Body of pancreas (tissue), 4 donors: ENCODE measurements around the gene INSR.

Experiments
- POLR2A ChIP-seq, 3 donors: fragments of 450-650 bp; IDR thresholded peaks; one replicate each; pipeline ENCODE4 v1.6.1; 2016; ENCODE audit warnings: antibody characterized with exemption in 3 of 3, mild to moderate bottlenecking in 2 of 3
- TF ChIP-seq, protein P1 (sequence below), 7 experiments: fragments of 450-650 bp in 4 of 7; fragments of 200-600 bp in 3 of 7; sonication (generic) in 3 of 7; IDR thresholded peaks; one replicate each; pipeline ENCODE4 v1.5.1; 2016 to 2019; ENCODE audit warnings: antibody characterized with exemption in 7 of 7

DNA sequence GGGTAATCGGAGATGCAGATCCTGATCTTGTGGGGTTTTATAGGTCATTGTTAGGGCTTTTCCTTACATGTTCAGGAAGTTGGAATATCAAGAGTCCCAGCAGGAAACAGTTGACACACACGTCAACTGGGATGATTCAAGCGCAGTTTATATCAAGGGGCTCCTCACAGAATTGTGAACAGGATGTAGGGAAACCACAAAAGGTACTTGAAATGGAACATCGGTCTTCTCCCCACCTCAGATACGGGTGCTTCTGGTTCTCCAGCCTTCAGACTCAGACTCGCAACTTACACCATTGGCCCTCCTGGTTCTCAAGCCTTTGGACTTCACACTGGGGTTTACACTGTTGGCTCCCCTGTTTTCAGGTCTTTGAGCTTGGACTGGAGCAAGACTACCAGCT lies 205.2 kb downstream of the INSR start:
- no peak for TF ChIP-seq POLR2A (IDR thresholded peaks at IDR 0.05)
- TF ChIP-seq, protein P1, sequence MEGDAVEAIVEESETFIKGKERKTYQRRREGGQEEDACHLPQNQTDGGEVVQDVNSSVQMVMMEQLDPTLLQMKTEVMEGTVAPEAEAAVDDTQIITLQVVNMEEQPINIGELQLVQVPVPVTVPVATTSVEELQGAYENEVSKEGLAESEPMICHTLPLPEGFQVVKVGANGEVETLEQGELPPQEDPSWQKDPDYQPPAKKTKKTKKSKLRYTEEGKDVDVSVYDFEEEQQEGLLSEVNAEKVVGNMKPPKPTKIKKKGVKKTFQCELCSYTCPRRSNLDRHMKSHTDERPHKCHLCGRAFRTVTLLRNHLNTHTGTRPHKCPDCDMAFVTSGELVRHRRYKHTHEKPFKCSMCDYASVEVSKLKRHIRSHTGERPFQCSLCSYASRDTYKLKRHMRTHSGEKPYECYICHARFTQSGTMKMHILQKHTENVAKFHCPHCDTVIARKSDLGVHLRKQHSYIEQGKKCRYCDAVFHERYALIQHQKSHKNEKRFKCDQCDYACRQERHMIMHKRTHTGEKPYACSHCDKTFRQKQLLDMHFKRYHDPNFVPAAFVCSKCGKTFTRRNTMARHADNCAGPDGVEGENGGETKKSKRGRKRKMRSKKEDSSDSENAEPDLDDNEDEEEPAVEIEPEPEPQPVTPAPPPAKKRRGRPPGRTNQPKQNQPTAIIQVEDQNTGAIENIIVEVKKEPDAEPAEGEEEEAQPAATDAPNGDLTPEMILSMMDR (IDR thresholded peaks at IDR 0.05) = no peak
